ENCODE measurements around the gene KRI1. TPM values are rescaled to one million over a fixed set of nuclear protein-coding genes. Genes with fewer than 3 reads are reported as not detected.
A peak's percentile ranks its signal among the peaks of the same experiment; 100 is the strongest.

Gene KRI1
- total and polyA plus RNA-seq, 2 donors (not counting 3 experiments of a cell fraction or from before 2014, with no cell fraction given), result 6.7 to 25.7 TPM

DNA sequence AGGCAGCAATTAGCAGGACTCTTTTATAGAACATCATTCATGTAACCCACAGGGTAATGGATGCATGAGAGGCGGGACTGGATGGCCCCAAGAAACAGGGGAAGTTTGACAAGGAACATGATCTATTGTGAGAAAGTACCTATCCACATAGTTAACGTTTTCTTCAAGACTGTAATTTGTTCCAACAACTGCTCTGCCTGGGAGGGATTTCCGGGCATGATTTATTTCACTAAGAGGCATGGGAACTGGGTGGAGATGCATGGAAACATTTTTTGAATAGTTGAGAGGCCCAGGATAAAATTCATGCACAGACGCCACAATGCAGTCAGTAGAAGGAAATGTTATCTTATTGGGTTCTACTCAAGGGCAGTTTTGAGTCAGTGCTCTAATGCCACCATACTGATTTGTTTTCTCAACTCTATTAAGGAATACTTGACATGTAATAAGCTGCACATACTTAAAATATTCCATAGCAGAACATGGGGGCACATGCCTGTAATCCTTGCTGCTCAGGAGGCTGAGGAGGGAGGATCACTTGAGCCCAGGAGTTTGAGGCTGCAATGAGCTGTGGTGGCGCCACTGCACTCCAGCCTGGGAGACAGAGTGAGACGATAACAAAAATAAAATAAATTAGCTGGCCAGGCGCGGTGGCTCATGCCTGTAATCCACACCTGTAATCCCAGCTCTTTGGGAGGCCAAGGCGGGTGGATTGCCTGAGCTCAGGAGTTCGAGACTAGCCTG is 32.0 kb downstream of the KRI1 start:
- no peaks in the 10 kb centered on the region for H3K36me3 ChIP-seq (ENCODE audit: control insufficient read depth in 2 of 2, extremely low read depth in 1 of 2, insufficient read depth in 2 of 2, low read length in 2 of 2)
- intact Hi-C loops (cut with micrococcal nuclease), result no loop called here
- no peak overlapping the region for H2AFZ ChIP-seq (ENCODE audit: low read depth, low read length)
- no peak overlapping the region for H3K4me3 ChIP-seq (replicated peaks in 1 of 3; ENCODE audit: insufficient read depth in 1 of 3, low read depth in 1 of 3, low read length in 3 of 3)
- TF ChIP-seq MAX (IDR thresholded peaks at IDR 0.05; ENCODE audit: insufficient read depth, insufficient read length) (no peak), GATA2 (IDR thresholded peaks at IDR 0.05; ENCODE audit: insufficient read depth, insufficient read length, low read depth, low read length) (no peak), JUN (IDR thresholded peaks at IDR 0.05; ENCODE audit: borderline replicate concordance, insufficient read depth, insufficient read length, low read depth) (no peak), FOS (IDR thresholded peaks at IDR 0.05; ENCODE audit: borderline replicate concordance, insufficient read depth, low read length) (no peak), POLR2AphosphoS5 (IDR thresholded peaks at IDR 0.05; ENCODE audit: insufficient read depth, low read depth, low read length) (no peak), POLR2A (IDR thresholded peaks at IDR 0.05; ENCODE audit: low read depth, low read length) (no peak), EZH2 (IDR thresholded peaks at IDR 0.05; ENCODE audit: borderline replicate concordance, low read depth, low read length, severe bottlenecking) (no peak), MYC (IDR thresholded peaks at IDR 0.05; ENCODE audit: low read depth, low read length) (no peak)
- TF ChIP-seq, protein P1, sequence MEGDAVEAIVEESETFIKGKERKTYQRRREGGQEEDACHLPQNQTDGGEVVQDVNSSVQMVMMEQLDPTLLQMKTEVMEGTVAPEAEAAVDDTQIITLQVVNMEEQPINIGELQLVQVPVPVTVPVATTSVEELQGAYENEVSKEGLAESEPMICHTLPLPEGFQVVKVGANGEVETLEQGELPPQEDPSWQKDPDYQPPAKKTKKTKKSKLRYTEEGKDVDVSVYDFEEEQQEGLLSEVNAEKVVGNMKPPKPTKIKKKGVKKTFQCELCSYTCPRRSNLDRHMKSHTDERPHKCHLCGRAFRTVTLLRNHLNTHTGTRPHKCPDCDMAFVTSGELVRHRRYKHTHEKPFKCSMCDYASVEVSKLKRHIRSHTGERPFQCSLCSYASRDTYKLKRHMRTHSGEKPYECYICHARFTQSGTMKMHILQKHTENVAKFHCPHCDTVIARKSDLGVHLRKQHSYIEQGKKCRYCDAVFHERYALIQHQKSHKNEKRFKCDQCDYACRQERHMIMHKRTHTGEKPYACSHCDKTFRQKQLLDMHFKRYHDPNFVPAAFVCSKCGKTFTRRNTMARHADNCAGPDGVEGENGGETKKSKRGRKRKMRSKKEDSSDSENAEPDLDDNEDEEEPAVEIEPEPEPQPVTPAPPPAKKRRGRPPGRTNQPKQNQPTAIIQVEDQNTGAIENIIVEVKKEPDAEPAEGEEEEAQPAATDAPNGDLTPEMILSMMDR (IDR thresholded peaks at IDR 0.05; ENCODE audit: extremely low read depth in 1 of 2, insufficient read depth in 1 of 2, low read depth in 1 of 2, low read length in 2 of 2), result no peak
- no peak overlapping the region for H3K9ac ChIP-seq (replicated peaks; ENCODE audit: extremely low read depth, insufficient read depth, low read length)
- no peaks in the 10 kb centered on the region for H3K4me1 ChIP-seq (ENCODE audit: control insufficient read depth, extremely low read depth, insufficient read depth, low read length)
- dilution Hi-C loops (cut with MboI; ENCODE audit: extremely low pct_ligation_motif_present, low sequenced_read_pairs), result no loop called here
- no TSS peak for BruUV-seq (replicated peaks)
- ChIA-PET POLR2A (no interaction called here), CTCF (interaction anchor here (0.6 to 1.9 kb wide), 3 partner anchors 26 to 166 kb away, joined by 3 to 6 read pairs (median 4); no protein-coding TSS in a partner anchor)
- no peak overlapping the region for H3K27ac ChIP-seq (ENCODE audit: insufficient read depth, low read depth, low read length)
- FAIRE-seq (peak; percentile 40), DNase-seq (ENCODE audit: low read depth, low spot score) (peak; percentile 7)
- no peaks in the 10 kb centered on the region for H4K20me1 ChIP-seq (replicated peaks; ENCODE audit: control insufficient read depth, extremely low read depth, insufficient read depth, low read length)
- H3K27me3 ChIP-seq (ENCODE audit: control insufficient read depth in 2 of 2, insufficient read depth in 2 of 2, low read length in 2 of 2), result peaks cover 0 to 2% of the 10 kb centered on the region in 2 experiments
- no peaks in the 10 kb centered on the region for H3K9me3 ChIP-seq (replicated peaks; ENCODE audit: control insufficient read depth, insufficient read depth, low read length)
- no peaks in the 10 kb centered on the region for H3K9me1 ChIP-seq (replicated peaks; ENCODE audit: control insufficient read depth, extremely low read depth, insufficient read depth, low read length)
- no peak overlapping the region for H3K4me2 ChIP-seq (ENCODE audit: insufficient read depth, low read length)
- H3K79me2 ChIP-seq (ENCODE audit: control insufficient read depth, insufficient read depth, low read length), result no peaks in the 10 kb centered on the region
